GOT3 (cell line): Measurements from ENCODE around the gene ATP6V1G2.
"Not testable (repeated sequence)": the region's sequence is repeated elsewhere in the genome, so short reads cannot be mapped to it uniquely, and the experiment has no call there.

ENCODE experiments used
- DNase-seq: peaks from one replicate; lab custom pipeline; 2025; ENCODE audit warnings: mixed read lengths; lab: John Stamatoyannopoulos, UW

Gene ATP6V1G2

DNA sequence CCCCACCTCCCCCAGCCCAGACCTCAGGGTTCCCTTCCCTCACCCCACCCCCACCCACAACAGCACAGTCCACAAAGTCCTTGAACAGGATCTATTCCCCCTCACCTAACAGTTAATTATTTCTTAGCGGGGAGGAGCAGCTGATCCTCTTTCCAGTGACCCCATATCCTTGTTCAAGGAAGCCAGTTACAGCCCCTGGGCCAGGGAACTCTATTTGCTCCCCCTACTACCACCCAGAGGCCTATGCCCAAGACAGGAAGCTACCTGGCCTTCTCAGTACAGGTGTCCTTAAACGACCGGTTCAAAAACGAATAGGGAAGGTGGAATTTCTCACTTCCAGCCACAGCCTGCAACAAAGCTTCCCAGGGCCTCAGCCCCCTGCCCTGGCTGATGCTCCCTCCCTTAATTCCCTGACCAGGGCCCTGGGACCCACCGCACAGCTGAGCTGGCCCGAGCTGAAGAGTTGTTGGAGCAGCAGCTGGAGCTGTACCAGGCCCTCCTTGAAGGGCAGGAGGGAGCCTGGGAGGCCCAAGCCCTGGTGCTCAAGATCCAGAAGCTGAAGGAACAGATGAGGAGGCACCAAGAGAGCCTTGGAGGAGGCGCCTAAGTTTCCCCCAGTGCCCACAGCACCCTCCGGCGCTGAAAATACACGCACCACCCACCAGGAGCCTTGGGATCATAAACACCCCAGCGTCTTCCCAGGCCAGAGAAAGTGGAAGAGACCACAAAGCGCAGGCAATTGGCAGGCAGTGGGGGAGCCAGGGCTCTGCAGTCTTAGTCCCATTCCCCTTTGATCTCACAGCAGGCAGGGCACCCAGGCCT lies 16.9 kb downstream of the ATP6V1G2 start:
- DNase-seq, result no peak

DNA sequence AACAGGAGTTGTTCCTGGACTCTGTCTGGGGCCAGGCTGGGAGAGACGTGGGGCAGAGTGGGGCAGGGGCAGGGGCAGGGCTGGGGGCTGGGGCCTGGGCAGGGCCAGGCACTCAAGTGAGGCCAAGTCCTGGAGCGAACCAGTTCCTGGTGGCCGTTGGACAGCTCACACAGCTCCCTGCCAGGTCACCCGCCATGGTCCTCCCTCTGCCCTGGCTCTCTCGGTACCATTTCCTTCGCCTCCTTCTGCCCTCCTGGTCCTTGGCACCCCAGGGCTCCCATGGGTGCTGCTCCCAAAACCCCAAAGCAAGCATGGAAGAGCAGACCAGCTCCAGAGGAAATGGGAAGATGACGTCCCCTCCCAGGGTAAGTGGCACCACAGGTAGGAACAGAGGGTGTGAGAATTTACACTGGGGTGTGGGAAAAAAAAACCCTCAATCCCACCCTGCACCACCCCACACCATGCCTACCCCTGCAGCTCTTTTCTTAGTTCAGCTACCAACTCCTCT lies 17.5 kb downstream of the ATP6V1G2 start, which contains the start of gene MCCD1:
TSS of gene MCCD1 (plus strand) at position 142 of the 508 bp plus-strand sequence. CDS start at position 195, 53 bp downstream.
- DNase-seq, result no peak

DNA sequence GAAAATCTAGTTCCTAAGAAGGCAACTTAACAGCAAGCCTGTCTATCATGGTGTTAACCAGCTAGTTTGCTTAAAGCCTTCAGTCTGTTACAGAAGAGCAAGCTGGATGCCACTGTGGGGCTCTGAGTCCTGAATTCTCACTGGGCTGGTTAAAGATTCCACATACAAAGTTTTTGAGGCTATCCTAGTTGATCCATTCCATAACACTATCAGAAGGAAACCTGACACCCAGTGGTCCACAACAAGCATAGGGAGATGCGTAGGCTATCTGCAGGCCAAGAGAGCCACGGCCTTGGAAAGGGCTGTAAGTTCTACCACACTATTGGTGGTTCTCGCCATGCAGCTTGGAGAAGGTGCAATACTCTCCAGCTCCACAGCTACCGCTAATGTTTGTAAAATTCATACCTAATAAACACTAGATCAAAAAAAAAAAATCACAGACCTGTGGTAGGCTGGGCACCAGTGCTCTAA lies 18.1 kb downstream of the ATP6V1G2 start:
- no peak for DNase-seq

DNA sequence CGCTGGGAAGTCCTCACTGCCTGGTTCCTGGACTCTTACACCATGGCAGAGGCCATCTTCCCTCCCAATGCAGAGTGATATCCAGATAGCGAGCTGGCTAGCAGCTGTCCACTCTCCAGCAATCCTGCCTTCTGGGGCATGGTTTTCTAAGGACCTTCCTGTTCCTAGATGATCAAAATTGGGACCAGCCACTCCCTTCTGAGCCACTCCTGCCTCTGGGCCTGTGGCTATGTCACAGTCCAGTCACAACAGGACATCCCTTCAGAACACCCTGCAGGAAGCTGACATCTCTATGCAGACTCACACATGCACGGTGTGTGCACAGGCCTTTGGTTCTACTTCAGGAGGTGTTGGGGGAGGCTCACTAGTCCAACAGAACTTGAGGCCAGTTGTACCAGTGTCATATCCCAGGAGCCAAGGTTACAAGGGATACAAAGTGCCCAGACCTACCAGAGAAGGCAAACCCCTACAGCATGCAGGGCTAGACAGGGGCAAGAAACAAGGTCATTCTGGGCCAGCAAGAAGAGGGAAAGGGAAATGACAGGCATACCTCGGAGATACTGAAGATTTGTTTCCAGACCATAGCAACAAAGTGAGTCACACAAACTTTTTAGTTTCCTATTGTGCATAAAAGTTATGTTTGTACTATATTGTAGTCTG lies 20.3 kb downstream of the ATP6V1G2 start:
- DNase-seq, result no peak

DNA sequence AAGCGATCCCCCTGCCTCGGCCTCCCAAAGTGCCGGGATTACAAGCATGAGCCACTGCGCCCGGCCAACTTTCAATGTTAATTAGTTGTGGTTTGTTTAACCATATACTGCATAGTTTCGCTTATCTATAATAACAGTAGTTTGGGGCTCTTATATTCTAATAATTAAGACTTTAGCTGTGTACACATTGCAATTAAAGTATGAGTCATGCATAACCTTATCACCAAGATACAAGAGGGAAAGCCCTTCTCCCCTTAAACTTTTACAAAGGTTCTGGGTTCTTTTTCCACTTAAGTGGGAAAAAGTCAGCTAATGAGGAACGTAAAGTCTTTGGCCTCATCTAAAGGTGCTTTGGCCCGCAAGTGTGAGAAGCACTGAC lies 20.9 kb downstream of the ATP6V1G2 start:
- no peak for DNase-seq

DNA sequence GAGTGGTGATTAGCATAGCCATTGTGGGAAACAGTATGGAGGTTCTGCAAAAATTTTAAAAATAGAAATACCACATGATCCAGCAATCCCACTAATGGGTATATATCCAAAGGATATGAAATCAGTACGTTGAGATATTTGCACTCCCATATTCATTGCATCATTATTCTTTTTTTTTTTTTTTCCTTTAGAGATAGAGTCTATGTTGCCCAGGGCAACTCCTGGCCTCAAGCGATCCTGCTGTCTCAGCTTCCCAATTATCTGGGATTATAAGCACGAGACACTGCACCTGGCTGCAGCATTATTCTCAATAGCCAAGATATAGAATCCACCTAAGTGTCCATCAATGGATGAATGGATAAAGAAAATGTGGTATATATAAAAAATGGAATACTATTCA lies 24.6 kb downstream of the ATP6V1G2 start:
- DNase-seq, result no peak

DNA sequence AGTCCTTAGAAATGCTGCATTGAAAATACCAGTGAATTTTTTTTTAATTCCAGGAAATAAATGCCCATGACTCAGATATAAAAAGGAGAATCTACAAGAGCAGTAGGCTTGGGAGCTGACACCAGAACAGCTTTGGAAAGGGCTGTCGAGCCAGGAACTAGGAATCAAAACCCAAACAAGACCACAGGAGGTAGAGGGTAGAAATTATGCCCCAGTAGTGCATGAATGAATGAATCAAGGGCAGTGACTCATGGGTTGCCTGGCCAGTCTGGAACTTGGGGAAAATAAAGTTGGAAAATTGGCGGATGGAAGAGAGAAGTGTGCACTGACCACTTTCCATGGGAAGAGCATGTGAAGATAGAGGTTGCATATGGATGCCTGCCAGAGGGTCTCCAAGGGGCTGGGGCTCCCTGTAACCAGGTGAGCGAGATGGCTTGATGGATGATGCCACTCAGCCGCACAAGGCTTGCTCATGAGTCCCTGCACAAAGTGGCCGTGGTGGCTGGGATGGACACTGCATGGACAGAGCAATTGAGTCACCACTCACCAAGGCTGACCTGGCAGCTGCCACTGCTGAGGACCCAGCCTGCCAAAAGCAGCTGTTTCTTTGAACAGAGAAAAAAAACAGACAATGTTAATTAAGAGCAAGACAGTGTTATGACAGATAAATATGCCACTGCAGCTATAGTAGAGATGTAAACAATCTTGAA lies 32.8 kb downstream of the ATP6V1G2 start:
- no peak for DNase-seq

DNA sequence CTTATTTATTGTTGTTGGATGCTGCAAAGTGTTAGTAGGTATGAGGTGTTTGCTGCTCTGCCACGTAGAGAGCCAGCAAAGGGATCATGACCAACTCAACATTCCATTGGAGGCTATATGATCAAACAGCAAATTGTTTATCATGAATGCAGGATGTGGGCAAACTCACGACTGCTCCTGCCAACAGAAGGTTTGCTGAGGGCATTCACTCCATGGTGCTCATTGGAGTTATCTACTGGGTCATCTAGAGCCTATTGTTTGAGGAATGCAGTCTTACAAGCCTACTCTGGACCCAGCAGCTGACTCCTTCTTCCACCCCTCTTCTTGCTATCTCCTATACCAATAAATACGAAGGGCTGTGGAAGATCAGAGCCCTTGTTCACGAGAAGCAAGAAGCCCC lies 36.4 kb downstream of the ATP6V1G2 start:
- DNase-seq, result no peak

DNA sequence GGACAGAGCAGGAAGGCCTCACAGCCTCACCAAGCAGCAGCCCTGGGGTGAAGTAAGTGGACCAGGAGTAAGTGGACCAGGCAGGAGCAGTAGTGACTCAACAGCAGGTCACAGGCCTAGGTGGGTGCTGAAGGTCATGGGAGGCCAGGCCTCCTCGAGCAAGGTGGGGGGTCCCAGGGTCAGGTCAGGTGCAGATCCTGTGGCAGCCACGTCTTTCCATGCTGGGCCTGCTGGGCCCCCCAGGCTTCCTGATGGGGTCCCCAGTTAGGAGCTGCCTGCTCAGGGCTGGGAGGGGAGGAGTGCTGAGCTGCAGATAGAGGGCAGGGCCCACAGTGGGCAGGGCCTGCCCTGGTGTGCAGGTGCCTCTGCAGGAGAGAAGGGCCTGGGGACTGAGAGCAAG lies 37.4 kb downstream of the ATP6V1G2 start:
- DNase-seq, result not testable (repeated sequence)

DNA sequence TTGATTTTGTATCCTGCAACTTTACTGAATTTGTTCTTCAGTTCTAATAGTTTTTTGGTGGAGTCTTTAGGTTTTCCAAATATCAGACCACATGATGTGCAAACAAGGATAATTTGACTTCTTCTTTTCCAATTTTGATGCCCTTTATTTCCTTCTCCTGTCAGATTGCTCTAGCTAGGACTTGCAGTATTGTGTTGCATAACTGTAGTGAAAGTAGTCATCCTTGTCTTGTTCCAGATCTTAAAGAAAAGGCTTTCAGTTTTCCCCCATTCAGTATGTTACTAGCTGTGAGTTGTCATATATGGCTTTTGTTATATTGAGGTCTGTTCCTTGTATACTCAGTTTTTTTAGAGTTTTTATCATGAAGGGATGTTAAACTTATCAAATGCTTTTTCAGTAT lies 43.8 kb downstream of the ATP6V1G2 start:
- DNase-seq, result no peak

DNA sequence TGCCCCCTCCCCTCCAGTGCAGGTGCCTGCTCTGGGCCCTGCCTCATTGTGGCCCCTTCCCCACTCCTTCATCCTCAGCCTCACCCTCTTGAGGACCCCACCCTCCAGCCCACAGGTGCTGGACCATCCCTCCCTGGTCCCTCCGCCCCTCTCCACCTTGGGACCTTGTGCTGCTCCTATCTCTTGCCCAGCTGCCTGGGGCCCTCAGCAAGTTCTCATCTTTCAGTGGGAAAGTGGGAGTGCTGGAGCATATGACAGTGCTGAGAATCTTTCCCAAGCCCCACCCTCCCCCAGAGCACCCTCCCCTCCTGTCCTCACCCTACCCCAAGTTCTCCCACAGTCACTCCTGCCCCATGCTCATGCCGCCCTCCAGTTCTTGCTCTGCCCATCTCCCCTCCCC lies 46.8 kb downstream of the ATP6V1G2 start:
- not testable (repeated sequence) for DNase-seq

DNA sequence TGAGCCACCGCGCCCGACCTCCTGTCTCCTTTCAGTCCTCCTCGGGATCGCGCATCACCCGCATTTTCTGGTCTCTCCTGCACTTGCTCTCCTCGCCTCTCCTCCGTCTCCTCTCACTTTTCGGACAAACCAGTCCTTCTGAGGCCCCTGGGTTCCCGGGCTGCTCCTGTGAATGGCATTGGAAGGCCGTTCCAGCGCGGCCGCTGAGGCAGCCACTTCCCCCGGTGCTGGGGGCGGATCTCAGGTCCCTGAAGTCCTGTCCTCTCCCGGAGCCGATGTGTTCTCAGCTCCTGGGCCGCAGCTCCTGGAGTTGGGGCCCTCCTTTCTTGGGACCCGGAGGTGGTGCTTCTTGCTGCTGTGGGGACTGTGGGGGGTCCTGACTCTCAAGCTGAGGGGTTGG lies 47.7 kb downstream of the ATP6V1G2 start:
- no peak for DNase-seq

DNA sequence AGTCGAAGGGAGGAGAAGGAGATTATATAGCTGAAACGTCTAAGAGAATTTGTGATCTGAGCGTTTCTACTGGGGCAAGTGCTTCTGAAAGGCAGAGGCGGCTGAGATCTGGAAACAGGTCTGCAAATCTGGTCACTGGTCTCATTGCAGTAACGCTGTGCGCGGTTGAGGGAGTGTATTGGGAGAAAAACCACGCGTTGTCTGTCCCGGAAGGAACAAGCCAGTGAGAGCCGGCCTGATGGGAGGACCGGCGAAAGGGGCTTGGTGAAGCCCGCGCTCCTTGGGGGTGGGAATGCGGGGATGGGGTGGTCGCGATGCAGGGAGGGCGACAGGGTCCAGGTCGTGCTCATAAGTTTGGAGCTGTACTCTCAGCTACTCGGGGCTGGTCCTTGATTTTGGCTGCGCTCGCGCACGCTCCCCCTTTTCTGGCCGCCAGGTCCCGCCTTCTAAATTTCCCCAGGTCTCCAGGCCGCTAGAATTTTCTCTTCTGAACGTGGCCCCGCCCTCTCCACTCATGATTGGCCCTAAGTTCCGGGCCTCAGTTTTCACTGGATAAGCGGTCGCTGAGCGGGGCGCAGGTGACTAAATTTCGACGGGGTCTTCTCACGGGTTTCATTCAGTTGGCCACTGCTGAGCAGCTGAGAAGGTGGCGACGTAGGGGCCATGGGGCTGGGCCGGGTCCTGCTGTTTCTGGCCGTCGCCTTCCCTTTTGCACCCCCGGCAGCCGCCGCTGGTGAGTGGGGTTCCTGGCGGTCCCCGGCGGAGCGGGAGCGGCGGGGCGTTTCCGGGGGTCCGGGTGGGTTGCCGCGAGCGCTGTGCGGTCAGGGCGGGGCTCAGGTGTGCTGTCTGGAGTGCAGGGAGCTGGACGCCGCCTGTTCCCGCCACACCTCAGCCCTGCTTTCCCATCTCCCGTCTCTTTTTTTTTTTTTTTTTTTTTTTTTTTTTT lies 48.6 kb downstream of the ATP6V1G2 start, which contains the start of gene MICB:
TSS of gene MICB (plus strand) at position 615 of the 946 bp plus-strand sequence. CDS start at position 664, 49 bp downstream.
- no peak for DNase-seq

DNA sequence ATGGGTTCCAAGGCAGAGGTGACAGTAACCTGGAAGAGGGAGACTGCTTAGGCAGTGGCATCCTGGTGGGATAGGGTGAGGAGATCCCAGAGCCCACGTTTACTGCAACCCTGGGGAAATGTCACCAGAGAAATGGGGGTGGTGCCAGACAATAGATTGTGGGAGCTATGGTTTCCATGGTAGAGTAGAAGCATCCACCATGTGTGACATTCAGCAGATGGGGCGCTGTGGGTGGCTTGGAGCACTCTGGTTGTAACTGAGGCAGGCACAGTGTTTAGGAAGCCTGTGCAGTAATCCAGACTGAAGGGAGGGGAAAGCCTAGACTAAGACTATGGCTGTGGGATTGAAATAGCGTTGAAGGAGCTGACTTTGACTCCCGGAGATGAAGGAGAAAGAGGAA lies 49.6 kb downstream of the ATP6V1G2 start:
- DNase-seq, result not testable (repeated sequence)

DNA sequence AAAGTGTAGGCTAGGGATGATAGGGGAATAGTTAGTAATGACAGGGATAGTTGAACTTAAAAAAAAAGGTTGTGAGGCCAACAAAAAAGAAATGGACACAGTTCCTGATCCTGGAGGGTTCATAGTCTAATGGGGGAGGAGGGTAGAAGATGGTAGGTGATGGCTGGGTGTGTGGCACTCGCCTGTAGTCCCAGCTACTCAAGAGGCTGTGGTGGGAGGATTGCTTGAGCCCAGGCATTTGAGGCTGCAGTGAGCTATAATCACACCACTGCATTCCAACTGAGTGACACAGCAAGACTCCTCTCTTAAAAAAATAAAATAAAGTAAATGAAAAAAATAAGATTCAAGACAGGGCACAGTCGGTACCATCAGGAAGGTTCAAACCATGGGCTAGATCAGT lies 50.8 kb downstream of the ATP6V1G2 start:
- no peak for DNase-seq
